ENCODE data around the gene COL9A2.

- TF ChIP-seq CTCF (IDR thresholded peaks at IDR 0.05; ENCODE audit: insufficient read depth, low read length, poor library complexity, severe bottlenecking) = no peak
- TF ChIP-seq EZH2phosphoT487 (conservative IDR thresholded peaks at IDR 0.05; ENCODE audit: low read length) = no peak
Measured at GRCh38 chr1:40301541-40302299, 15.4 kb downstream of the COL9A2 start.

All from SU-DHL-6 (cell line).